ENCODE results near the gene CASQ2.

Gene CASQ2

DNA sequence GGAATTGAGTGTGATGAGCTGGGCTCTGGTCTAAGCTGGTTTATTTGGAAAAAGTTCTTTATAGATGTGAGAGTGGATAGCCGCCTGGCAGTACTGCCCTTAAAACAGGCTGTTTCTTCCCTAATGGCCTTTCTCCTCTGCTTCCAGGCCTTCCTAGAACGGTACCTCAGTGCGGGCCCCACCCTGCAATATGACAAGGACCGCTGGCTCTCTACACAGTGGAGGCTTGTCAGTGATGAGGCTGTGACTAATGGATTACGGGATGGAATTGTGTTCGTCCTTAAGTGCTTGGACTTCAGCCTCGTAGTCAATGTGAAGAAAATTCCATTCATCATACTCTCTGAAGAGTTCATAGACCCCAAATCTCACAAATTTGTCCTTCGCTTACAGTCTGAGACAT, 77.5 kb downstream of the CASQ2 start:
- no peak for DNase-seq

GRCh38 chr1:115687744-115688143, 80.8 kb downstream of the CASQ2 start:
- no peak for DNase-seq

DNA sequence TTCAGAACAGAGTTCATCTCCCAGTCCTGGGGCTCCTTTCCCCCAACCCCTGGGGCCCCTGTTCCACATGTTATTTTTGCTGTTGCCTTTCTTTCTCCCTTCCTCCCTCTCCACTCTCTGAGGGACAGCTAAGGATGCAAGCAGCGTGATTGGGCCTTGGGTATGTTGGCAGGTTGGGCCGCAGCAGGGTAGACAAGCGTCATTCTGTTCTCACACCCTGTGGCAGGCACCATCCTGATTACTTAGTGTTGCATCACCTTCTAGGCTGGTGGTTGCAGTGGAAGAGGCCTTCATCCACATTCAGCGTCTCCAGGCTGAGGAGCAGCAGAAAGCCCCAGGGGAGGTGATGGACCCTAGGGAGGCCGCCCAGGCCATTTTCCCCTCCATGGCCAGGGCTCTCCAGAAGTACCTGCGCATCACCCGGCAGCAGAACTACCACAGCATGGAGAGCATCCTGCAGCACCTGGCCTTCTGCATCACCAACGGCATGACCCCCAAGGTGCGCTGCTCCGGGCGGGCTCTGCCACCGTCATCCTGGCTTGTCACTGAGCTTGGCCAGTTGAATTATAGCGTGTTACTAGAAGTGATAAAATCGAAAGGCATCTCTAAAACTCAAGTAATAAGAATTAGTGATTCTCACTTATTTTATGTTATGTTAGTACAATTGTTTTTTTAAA, 83.3 kb downstream of the CASQ2 start:
- DNase-seq, result no peak

GRCh38 chr1:115682792-115683191, 85.7 kb downstream of the CASQ2 start:
- no peak for DNase-seq

DNA sequence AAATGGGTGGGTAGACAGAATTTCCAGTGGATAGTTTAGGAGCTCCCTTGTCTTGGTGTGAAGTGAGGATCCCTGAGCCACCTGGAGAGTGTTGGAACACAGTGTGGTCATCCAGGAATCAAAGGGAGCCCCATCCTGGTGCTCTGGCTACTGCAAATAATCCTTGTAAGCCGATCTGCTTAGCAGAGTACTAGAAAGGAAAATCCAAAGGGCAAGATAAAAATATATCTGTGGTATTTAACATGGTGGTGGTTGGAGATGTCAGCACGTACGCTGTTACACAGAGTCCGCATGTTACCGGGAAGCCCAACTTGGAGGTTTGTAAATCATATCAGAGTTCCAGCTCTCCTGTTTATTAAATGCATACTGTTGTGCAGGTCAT, 87.8 kb downstream of the CASQ2 start:
- DNase-seq, result no peak

DNA sequence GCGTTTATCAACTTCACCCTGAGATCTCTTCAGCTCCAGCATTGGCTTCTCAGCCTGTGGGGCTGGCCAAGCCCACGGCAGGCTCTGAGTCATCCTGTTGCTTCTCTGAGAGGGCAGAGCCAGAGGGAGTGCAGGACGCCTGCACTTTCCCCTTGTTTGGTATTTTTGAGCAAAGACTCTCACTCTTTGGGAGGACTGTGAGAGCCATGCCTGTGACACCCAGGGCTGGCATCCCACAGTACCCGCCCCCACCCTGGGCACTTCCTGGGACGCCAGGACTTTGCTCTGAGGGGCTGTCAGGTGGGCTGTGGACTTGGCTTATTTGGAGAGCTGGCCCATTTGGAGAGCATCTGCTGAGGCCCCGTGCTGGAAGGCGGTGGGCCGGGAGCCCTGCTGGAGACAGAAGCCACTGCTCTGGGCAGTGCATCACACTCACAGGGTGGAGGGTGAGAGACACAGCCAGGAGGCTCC, 89.3 kb downstream of the CASQ2 start:
- no peak for DNase-seq

- DNase-seq, result no peak
Observed at GRCh38 chr1:115678141-115678540, 90.4 kb downstream of the CASQ2 start.

DNA sequence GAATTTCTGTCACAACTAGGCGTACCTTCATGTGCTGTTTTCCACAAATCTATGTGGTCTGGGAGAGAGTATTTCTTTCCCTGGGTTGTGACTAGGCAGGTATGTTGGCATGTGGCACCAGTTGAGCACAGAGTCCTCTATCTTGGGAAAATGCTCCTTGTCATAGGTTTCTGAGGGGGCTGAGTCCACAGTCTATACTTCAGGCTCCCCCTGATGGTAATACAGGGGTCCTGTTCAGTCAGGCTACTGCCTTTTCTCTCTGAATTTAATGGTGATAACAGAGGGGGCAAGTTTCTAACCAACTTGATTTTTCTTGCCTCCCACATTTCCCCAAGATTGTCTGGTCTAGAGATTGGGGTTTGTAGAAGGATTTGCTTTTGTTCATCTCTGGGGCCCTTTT, 90.9 kb downstream of the CASQ2 start:
- no peak for DNase-seq

DNA sequence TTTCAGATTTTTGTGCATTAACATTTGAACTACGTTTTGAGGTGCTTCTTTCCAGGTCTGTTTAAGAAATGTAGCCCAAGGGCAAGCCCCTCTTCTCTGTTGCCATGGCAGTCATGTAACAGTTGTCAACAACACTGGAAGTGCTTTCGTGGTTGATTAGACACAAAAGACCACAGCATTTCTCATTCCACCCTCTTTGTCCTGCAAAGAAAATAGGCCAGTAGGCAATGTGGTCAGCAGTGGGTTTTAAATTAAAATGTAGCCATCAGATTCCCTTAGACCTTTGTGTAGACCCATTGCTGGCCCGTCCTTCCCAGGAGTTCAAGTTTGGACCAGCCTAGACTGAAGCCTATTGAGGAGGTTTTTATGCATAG, 91.3 kb downstream of the CASQ2 start:
- DNase-seq, result no peak

DNA sequence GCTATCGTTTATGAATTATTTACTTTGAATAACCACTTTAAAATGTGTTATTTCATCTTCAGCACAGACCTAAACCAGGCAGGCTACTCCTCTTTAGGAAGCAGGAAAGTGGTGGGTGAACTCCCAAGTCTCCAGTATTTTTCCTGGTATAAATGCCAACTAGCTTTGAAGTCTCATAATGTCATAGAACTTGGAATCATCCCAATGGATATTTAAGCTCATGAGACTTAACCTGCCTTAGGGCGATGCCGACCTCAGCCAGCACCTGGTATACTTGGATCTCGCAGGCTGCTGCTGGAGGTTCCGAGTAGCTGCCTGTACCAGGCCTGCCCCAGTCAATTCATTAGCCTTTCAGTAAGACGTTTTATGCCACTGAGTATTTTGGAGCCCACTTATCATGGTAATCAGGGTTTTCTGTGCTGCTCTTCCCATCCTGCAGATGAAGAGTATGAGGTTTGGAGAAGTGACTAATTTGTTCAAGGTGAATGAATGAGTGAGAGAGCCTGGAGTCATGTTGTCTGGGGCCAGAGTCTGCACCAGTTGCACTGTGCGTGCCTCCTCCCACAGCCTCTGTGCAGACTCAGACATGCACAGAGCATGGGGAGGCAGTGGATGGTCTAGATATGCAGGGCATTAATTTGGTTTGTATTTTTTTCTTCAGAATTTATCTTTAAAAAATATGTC, 91.9 kb downstream of the CASQ2 start:
- DNase-seq, result no peak

GRCh38 chr1:115672224-115673009, 96.1 kb downstream of the CASQ2 start:
- DNase-seq, result no peak

- no peak for DNase-seq
Observed at GRCh38 chr1:115671176-115671934, 97.2 kb downstream of the CASQ2 start.

- no peak for DNase-seq
Observed at GRCh38 chr1:115670476-115671175, 97.9 kb downstream of the CASQ2 start.

DNA sequence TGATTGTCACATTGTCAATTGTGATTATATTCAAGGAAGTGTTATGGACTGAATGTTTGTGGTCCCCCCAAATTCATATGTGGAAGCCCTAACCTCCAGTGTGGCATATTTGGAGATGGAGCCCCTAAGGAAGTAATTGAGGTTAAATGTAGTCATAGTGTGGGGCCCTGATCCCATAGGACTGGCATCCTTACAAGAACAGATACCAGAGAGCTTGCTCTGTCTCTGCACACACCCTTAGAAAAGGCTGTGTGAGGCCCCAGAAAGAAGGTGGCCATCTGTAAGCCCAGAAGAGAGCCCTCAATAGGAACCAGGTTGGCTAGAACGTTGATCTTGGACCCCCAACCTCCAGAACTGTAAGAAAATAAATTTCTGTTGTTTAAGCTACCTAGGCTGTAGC, 98.6 kb downstream of the CASQ2 start:
- no peak for DNase-seq

DNA sequence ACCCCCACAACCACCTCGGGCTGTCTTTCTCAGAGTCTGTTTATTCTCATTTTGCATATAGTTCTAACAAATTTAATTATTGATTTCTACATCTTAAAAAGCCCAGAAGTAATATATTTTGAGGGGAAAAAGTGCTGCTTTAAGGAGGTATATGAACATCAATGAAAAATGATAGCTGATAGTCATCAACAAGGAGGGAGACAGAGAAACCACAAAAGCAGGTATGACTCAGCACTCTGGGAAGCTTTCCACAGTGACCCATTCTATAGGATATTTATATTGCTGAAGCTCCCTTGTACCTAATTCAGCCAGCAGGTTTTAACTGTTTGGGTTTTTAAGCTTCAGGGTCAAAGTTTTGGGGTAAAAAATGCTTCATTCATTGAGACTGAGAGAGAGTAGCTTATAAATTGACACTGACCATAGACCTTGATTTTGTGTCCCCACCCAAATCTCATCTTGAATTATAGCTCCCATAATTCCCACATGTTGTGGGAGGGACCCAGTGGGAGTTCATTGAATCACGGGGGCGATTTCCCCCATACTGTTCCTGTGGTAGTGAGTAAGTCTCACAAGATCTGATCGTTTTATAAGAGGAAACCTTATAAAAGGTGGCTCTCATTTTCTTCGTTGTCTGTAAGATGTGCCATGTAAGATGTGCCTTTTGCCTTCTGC, 99.4 kb downstream of the CASQ2 start:
- no peak for DNase-seq

DNA sequence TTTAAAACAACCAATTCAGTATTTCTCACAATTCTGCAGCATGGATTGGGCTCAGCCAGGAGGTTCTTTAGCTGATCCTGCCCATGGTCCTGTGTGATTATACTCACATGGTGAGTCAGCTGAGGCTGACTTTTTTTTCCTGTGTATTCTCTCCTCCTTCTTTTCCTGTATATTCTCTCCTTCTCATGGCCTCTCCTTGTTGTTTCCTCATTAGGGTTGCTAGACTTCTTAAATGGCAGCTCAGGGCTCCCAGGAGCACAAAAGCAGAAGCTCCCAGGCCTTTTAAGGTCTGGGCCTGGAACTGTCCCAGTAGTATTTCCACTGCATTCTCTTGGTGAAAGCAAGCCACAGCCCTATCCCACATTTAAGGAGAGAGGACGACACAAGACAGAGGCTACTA, 99.9 kb downstream of the CASQ2 start:
- DNase-seq, result no peak

- no peak for DNase-seq
Observed at GRCh38 chr1:115666702-115667101, 101.8 kb downstream of the CASQ2 start.

- DNase-seq, result no peak
Observed at GRCh38 chr1:115666206-115666605, 102.3 kb downstream of the CASQ2 start.

DNA sequence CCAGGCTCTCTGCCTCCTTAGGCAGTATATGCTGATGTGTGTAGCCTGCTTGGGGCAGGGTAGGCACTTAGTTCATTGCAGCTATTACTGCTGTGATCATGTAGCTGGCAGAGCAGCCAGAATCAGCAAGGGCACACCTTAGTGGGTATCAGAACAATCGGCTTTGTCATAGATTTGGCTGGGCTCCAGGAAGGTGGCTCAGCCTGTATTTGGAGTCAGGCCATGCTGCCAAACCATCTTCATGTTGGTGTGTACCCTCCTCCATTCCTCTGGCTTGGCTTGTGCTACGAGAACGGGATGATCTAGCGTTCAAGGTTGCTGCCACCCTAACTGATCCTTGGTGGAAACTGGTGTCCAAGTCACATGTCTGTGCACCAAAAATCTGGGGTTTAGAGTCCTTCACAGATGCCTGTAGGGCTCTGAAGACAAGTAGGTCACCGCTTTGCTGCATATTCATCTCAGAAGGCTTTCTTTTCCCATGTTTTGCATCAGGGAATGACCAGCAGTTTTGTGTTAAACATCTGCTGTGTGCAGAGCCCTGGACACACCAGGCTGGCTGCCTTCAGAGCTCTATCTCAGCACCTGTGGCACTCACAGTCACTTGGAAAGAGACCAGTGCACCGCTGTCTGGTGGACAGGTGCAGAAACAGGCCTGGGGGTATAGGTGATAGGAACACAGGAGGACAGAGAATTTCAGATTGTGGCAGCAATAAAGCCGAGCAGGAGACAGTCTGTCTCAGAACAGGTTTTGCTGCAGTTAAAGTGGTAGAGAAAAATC, 103.0 kb downstream of the CASQ2 start:
- DNase-seq, result no peak

- DNase-seq, result no peak
Observed at GRCh38 chr1:115661157-115661556, 107.4 kb downstream of the CASQ2 start.

- no peak for DNase-seq
Observed at GRCh38 chr1:115660151-115660550, 108.4 kb downstream of the CASQ2 start.
